Heart left ventricle (tissue), 16 donors: Measurements from ENCODE around the gene RFX4. TPM values are rescaled to one million over a fixed set of nuclear protein-coding genes. Genes with fewer than 3 reads are reported as not detected.

ENCODE experiments used
- ATAC-seq, 4 donors: fragments of 200-7000 bp; cut with Tn5 transposase; one replicate each; pipeline ENCODE4 v1.9.1; 2020 to 2022; ENCODE audit warnings: moderate library complexity in 4 of 4, mild to moderate bottlenecking in 3 of 4, moderate number of reproducible peaks in 1 of 4
- DNase-seq, 5 donors: peaks; one replicate each; pipeline ENCODE4 v3.0.0-alpha.2; 2020
- H3K27ac ChIP-seq, 12 donors: fragments of 200-600 bp; sonication (generic) in 4 of 12; one replicate each; pipeline versions ENCODE4 v1.5.0 to v1.8.0; 2016 to 2022; ENCODE audit warnings: mild to moderate bottlenecking in 2 of 12
- H3K27me3 ChIP-seq, 9 donors: fragments of 200-600 bp; sonication (generic) in 2 of 9; one replicate each; pipeline versions ENCODE4 v1.5.1 to v1.8.0; 2016 to 2022; ENCODE audit warnings: mild to moderate bottlenecking in 3 of 9
- H3K36me3 ChIP-seq, 9 donors: fragments of 200-600 bp; sonication (generic) in 2 of 9; one replicate each; pipeline versions ENCODE4 v1.5.0 to v1.8.0; 2018 to 2022; ENCODE audit warnings: mild to moderate bottlenecking in 2 of 9
- H3K4me1 ChIP-seq, 12 donors: fragments of 200-600 bp; sonication (generic) in 4 of 12; one replicate each; pipeline versions ENCODE4 v1.5.0 to v1.8.0; 2016 to 2022; ENCODE audit warnings: mild to moderate bottlenecking in 3 of 12
- H3K4me3 ChIP-seq, 12 donors: fragments of 200-600 bp; sonication (generic) in 4 of 12; one replicate each; pipeline versions ENCODE4 v1.5.0 to v1.8.0; 2017 to 2022; ENCODE audit warnings: mild to moderate bottlenecking in 9 of 12, moderate library complexity in 4 of 12
- H3K9me3 ChIP-seq, 12 donors: fragments of 200-600 bp; sonication (generic) in 4 of 12; one replicate each; pipeline versions ENCODE4 v1.5.0 to v1.8.0; 2016 to 2022; ENCODE audit warnings: mild to moderate bottlenecking in 1 of 12
- POLR2A ChIP-seq, 2 donors: fragments of 450-650 bp; IDR thresholded peaks; one replicate each; pipeline ENCODE4 v1.6.1; 2017; ENCODE audit warnings: antibody characterized with exemption in 2 of 2, mild to moderate bottlenecking in 2 of 2, moderate library complexity in 2 of 2
- WGBS, 4 donors: extraction: QIAGEN DNeasy Blood & Tissue Kit in 2 of 4; methylation state at CpG; one replicate each; pipeline versions ENCODE4 v1.1.5 to v1.1.7; 2013 to 2018; 5-methylcytosine and 5-hydroxymethylcytosine counted together
- intact Hi-C, 10 donors: fragments of 100-400 bp; cut with DNase I; formaldehyde crosslinking; loops; one replicate each; pipeline versions ENCODE4 v1.11.1 to v1.14.2; 2022
- polyA plus RNA-seq, 2 donors: library from polyadenylated mRNA; stranded (reverse); fragments of 200-250 nt; gene quantifications; one replicate each; pipeline ENCODE4 v1.2.3, GENCODE V29; 2013
- total RNA-seq, 9 donors: library from RNA; depleted of rRNA in 2 of 9; stranded (reverse); fragments of >200 nt in 2 of 9; fragmentation: NEBNext Ultra II Directional in 3 of 9; extraction: Animal tissue kit (Norgen Biotek cat#: 25700) in 3 of 9; gene quantifications; one replicate each; pipeline versions ENCODE4 v1.1.0 to v1.2.4, GENCODE V29; 2016 to 2023
- TF ChIP-seq, protein P1 (sequence below), 12 donors: fragments of 200-600 bp; sonication (generic) in 4 of 12; IDR thresholded peaks; one replicate each; pipeline versions ENCODE4 v1.5.0 to v1.8.0; 2018 to 2022; ENCODE audit warnings: antibody characterized with exemption in 12 of 12, mild to moderate bottlenecking in 5 of 12
- donor health status: ischemic (EF 13 %, LVEDD 7.1; RV severe dilation, severe dysfunction).
- donor health status: healthy with polysubstance abuse.
- donor health status: DM: no; HTN: yes; CAD: no.
- donor health status: DM: no; HTN: no; CAD: no.
- donor health status: ischemic (EF 25% LVEDD 6.9; RV normal size, moderate dysfunction).
- donor health status: ischemic (EF 25% LVEDD 5.7; RV mildly dilated, moderate dysfunction).
- donor health status: healthy.
- donor health status: DM: yes; HTN: yes; CAD: no.
- donor health status: ischemic (EF 35%, LVEDD 5.7; RV mildly dilated, moderate dysfunction).
- donor health status: nonischemic (EF 11% LVEDD 7.7; RV severe dilation, severe dysfunction).
- donor health status: DM: yes; HTN: yes; CAD: no.
- donor health status: PGD.
- donor health status: ischemic (EF 29% LVEDD 5.4; RV normal size, mild dysfunction).
- donor health status: nonischemic (EF 23%, LVEDD 6.1; RV moderate dilation, normal function).

The RFX4 gene
- total and polyA plus RNA-seq, 11 donors = 0.09 TPM; not detected in 9

DNA sequence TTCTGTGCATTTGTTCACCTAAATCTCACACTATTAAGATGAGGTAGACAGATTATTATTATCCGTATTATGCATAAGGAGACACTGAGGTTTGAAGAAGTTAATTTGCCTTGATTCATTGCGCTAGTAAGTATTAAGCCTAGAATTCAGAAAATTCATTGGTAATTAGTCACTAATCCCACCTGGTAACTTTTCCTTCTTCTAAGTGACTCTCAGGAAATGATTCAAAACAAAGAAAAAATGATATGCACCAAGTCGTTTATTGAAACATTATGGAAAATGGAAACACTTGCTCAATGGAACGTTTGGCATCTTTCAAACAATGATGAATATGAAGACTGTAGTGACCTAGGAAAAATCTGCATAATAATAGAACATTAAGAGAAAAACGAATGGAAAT is 15.2 kb downstream of the RFX4 start:
- no peak for TF ChIP-seq POLR2A (IDR thresholded peaks at IDR 0.05)
- TF ChIP-seq, protein P1, sequence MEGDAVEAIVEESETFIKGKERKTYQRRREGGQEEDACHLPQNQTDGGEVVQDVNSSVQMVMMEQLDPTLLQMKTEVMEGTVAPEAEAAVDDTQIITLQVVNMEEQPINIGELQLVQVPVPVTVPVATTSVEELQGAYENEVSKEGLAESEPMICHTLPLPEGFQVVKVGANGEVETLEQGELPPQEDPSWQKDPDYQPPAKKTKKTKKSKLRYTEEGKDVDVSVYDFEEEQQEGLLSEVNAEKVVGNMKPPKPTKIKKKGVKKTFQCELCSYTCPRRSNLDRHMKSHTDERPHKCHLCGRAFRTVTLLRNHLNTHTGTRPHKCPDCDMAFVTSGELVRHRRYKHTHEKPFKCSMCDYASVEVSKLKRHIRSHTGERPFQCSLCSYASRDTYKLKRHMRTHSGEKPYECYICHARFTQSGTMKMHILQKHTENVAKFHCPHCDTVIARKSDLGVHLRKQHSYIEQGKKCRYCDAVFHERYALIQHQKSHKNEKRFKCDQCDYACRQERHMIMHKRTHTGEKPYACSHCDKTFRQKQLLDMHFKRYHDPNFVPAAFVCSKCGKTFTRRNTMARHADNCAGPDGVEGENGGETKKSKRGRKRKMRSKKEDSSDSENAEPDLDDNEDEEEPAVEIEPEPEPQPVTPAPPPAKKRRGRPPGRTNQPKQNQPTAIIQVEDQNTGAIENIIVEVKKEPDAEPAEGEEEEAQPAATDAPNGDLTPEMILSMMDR (IDR thresholded peaks at IDR 0.05) = no peak

DNA sequence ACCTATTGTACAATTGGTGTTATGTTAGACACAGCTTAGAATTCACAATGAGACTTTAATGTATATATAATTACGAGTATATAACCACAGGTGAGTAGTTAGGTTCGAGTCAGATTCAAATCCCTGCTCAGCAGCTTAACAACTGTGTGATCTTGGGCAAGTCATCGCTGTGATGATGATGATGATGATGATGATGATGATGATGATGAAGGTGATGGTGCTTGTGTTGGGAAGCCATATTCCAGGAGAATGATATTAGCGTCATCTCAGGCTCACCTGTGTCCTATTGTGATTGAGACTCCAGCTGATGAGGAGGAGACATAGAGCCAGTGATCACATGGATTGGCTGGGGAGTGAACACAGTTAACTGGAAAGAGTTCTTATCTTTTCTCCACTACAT is 16.5 kb downstream of the RFX4 start:
- Histone ChIP-seq H3K27me3 (peaks cover 0 to 61% (median 8%) of the 10 kb centered on the region in 9 donors), H3K27ac (no peak overlapping the region), H3K36me3 (no peaks in the 10 kb centered on the region), H3K4me1 (no peaks in the 10 kb centered on the region), H3K9me3 (no peaks in the 10 kb centered on the region), H3K4me3 (no peak overlapping the region)
- DNase-seq (no peak), ATAC-seq (no peak)
- TF ChIP-seq, protein P1 (IDR thresholded peaks at IDR 0.05) = no peak
- TF ChIP-seq POLR2A (IDR thresholded peaks at IDR 0.05) = no peak
- intact Hi-C loops = no loop called here
- 92 to 95% (median 93%) methylated on average over 4 of the region's 4 CpGs for WGBS, 4 donors

More for the DNA sequence above, 15.2 kb downstream of the RFX4 start:
- 57 to 63% (median 62%) methylated on average over 5 of the region's 5 CpGs for WGBS, 4 donors
- Histone ChIP-seq H3K36me3 (no peaks in the 10 kb centered on the region), H3K9me3 (no peaks in the 10 kb centered on the region), H3K27ac (no peak overlapping the region), H3K4me1 (no peaks in the 10 kb centered on the region), H3K4me3 (no peak overlapping the region), H3K27me3 (peaks cover 0 to 71% (median 11%) of the 10 kb centered on the region in 9 donors)
- no peak for ATAC-seq
- no peak for DNase-seq
- intact Hi-C loops = no loop called here

DNA sequence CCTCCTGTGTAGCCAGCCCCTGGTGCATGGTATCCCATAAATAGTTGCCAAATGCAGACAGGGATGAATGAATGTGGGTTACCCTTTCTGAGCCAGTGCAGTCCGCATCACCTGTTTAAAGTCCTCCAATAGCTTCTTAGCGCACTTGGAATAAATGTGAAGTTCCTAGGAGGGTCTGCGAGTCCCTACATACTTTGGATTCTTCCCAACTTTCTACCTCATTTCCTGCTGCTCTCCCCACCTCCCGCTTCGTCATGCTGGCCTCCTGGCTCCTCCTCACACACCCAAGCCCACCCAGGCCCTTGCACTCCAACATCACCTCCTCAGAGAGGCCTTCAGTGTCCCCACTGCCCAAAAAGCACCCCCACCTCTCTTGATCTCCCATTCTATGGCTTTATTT is 17.7 kb downstream of the RFX4 start:
- no peak overlapping the region for H3K27ac ChIP-seq
- no peaks in the 10 kb centered on the region for H3K36me3 ChIP-seq
- no peak overlapping the region for H3K4me3 ChIP-seq
- H3K9me3 ChIP-seq = no peaks in the 10 kb centered on the region
- intact Hi-C loops = no loop called here
- WGBS, 4 donors = 67 to 78% (median 73%) methylated on average over 5 of the region's 5 CpGs
- peaks cover 0 to 49% (median 0%) of the 10 kb centered on the region in 9 donors for H3K27me3 ChIP-seq
- no peaks in the 10 kb centered on the region for H3K4me1 ChIP-seq
- TF ChIP-seq POLR2A (IDR thresholded peaks at IDR 0.05) = no peak
- TF ChIP-seq, protein P1 (IDR thresholded peaks at IDR 0.05) = no peak
- no peak for DNase-seq
- ATAC-seq = no peak

DNA sequence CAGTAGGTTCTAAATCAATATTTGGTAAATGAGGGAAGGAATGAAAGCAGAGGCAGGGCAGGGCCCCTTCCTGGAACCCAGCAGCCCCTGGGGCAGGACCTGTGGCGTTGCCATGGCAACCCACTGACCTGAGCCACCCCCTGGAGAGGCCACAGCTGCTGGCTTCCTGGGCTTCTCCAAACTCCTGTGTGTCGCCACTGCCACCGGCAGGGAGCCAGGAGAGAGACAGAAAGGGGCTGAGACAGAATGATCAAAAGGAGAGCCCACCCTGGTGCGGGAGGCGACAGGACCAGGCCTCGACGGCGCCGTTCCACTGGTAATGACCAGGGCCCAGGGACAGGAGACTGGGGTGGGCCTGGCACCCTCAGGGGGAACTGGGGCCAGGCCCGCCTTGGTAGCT is 18.2 kb downstream of the RFX4 start:
- no peaks in the 10 kb centered on the region for H3K9me3 ChIP-seq
- 63 to 77% (median 69%) methylated on average over 10 of the region's 10 CpGs for WGBS, 4 donors
- intact Hi-C loops = no loop called here
- H3K36me3 ChIP-seq = no peaks in the 10 kb centered on the region
- no peak for TF ChIP-seq POLR2A (IDR thresholded peaks at IDR 0.05)
- TF ChIP-seq, protein P1 (IDR thresholded peaks at IDR 0.05) = no peak
- DNase-seq (no peak), ATAC-seq (no peak)
- H3K27me3 ChIP-seq = peaks cover 0 to 44% (median 0%) of the 10 kb centered on the region in 9 donors
- no peaks in the 10 kb centered on the region for H3K4me1 ChIP-seq
- H3K27ac ChIP-seq = no peak overlapping the region
- no peak overlapping the region for H3K4me3 ChIP-seq
